Measurements from ENCODE around the gene SLC35F1. TPM values are rescaled to one million over a fixed set of nuclear protein-coding genes. Genes with fewer than 3 reads are reported as not detected.

The SLC35F1 gene
- total RNA-seq, 4 donors from 2014 or later = 0.17 to 1.5 (median 1.3) TPM

DNA sequence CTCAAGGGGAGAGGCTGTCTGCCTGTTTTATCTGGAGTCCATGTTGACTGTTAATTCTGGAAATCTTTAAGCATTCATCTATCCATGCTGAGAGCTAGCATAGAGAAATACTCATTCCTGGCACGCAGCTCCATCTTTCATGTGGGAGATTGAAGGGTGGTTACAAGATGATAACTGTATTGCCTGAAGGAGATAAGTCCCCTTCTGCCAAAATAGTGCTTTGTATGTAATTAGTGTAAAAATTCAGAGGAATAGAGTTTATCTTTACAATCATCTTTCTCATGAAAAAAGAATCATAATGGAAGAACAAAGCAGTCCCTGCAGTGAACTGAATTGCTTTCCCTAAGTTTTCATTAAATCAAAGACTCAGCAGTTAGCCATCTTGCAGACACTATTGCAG, 256.5 kb downstream of the SLC35F1 start:
- TF ChIP-seq, protein P1, sequence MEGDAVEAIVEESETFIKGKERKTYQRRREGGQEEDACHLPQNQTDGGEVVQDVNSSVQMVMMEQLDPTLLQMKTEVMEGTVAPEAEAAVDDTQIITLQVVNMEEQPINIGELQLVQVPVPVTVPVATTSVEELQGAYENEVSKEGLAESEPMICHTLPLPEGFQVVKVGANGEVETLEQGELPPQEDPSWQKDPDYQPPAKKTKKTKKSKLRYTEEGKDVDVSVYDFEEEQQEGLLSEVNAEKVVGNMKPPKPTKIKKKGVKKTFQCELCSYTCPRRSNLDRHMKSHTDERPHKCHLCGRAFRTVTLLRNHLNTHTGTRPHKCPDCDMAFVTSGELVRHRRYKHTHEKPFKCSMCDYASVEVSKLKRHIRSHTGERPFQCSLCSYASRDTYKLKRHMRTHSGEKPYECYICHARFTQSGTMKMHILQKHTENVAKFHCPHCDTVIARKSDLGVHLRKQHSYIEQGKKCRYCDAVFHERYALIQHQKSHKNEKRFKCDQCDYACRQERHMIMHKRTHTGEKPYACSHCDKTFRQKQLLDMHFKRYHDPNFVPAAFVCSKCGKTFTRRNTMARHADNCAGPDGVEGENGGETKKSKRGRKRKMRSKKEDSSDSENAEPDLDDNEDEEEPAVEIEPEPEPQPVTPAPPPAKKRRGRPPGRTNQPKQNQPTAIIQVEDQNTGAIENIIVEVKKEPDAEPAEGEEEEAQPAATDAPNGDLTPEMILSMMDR (IDR thresholded peaks at IDR 0.05; ENCODE audit: low read depth) = no peak

DNA sequence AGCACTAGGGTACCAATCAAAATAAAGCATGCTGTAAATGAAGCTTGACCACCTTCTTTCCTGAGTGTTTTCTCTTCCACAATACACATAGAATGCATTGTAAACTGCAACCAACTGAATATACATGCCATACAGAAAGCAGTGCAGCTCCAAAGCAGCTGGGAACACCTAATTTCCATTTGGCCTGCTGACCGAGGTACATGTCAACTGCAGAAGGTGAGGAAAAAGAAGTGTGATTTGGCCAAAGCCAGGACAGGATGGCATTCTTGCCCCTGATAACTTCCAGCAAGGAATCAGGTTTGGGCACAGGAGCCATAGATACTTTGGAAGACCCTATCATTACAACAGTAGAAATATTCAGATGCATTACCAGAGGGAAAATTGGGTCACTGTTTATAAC, 258.4 kb downstream of the SLC35F1 start:
- TF ChIP-seq, protein P1 (IDR thresholded peaks at IDR 0.05; ENCODE audit: low read depth) = no peak

DNA sequence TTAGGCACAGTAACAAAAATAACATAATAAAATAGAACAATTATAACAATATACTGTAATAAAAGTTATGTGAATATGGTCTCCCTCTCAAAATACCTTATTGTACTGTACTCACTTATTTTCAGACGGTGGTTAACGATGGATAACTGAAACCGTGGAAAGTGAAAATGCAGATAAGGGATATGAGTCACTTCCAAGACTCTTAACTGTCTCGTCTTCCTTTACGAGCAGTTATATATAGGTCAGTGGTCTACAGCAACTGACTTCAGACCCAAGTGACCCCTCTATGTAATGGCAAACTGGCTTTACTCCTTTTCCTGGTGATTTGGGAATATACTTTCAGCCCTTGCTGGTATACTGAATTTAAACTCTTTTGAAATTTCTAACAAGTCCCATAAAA, 261.4 kb downstream of the SLC35F1 start:
- TF ChIP-seq, protein P1 (IDR thresholded peaks at IDR 0.05; ENCODE audit: low read depth) = no peak

DNA sequence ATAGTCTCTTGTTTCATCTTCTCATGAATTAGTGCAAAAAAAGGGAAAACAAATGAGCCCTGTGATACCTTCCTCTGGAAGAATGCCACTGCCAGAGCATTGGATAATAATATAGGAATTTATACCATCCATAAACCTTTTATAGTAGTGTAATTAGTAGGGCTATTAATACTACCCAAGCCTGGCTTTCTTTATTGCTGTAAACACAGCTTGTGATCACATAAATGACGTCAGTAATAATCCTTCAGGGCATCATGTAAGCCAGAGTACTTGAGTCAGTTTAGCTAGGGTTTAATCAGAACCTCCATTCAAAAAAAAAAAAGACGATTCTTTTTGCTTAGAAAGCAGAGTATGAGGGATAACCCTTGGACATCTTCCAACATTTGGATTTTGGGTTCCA, 264.8 kb downstream of the SLC35F1 start:
- TF ChIP-seq, protein P1 (IDR thresholded peaks at IDR 0.05; ENCODE audit: low read depth) = no peak

DNA sequence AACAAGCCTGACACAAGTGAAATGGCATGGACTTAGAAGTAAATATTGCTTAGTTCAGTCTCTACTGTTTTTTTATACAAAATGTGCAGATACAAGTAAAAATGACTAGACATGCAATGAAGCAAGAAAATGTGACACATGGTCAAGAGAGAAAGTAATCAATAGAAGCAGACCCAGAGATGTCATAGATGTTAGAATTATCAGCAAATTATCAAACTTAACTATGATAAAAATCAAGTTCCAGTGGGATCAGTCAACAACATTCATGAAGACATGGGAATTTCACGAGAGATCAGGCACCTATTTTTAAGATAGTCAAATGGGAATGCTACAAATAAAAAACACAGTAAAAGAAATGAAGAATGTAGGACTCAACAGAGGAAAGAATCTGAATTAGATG, 267.0 kb downstream of the SLC35F1 start:
- TF ChIP-seq, protein P1 (IDR thresholded peaks at IDR 0.05; ENCODE audit: low read depth) = no peak

DNA sequence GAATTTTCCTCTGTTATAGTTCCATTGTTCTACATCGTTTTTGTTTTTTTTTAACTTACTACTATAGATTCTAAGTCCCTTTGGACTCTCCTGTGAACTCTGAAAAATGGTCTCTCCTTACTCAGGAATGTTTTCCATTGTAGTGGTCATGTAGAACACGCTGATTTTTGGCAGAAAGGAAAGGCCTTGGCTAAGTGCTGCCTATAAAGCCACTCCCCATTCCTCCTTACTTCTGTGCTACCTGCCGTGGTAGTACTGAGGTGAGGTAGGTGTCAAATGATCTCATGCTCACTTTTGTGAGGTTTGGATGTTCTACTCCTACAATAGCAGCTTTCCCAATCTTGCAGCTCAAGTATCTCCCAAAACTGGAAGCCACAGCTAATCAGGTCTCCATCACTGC, 270.7 kb downstream of the SLC35F1 start:
- TF ChIP-seq, protein P1 (IDR thresholded peaks at IDR 0.05; ENCODE audit: low read depth) = no peak

DNA sequence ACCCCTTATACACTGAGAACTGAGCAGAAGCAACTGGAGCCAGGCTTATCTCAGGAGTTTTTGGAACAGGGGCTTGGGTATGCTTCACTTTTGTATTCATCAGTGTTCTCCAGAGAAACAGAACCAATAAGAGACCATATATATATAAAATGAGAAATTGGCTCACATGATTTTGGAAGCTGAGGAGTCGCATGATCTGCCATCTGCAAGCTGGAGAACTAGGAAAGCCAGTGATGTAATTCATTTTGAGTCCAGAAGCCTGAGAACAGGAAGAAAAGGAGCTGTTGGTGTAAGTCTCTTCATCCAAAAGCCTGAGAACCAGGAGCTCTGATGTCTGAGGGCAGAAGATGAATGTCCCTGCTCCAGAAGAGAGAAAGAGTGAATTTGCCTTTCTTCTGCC, 272.0 kb downstream of the SLC35F1 start:
- TF ChIP-seq, protein P1 (IDR thresholded peaks at IDR 0.05; ENCODE audit: low read depth) = no peak
